Chondrocyte (in vitro differentiated cells): ENCODE results near the gene EIF5. TPM values are rescaled to one million over a fixed set of nuclear protein-coding genes. Genes with fewer than 3 reads are reported as not detected.
A peak's percentile ranks its signal among the peaks of the same experiment; 100 is the strongest.

ENCODE experiments used
- DNase-seq: peaks from one replicate; pipeline ENCODE4 v3.0.0; 2021; ENCODE audit warnings: mixed read lengths, low spot score
- H3K27ac Mint-ChIP-seq: one replicate; pipeline ENCODE4 v1.8.0; 2021; ENCODE audit warnings: mild to moderate bottlenecking, moderate library complexity, mixed read lengths; ENCODE audit not compliant: unreplicated experiment
- H3K27me3 Mint-ChIP-seq: 2 replicates; pipeline ENCODE4 v1.8.0; 2021; ENCODE audit warnings: low read depth, mixed read lengths
- H3K36me3 Mint-ChIP-seq: 2 replicates; pipeline ENCODE4 v1.8.0; 2021; ENCODE audit warnings: low read depth, mixed read lengths
- H3K4me1 Mint-ChIP-seq: 2 replicates; pipeline ENCODE4 v1.8.0; 2021; ENCODE audit warnings: low read depth, mild to moderate bottlenecking, mixed read lengths
- H3K4me3 Mint-ChIP-seq: one replicate; pipeline ENCODE4 v1.8.0; 2021; ENCODE audit warnings: mild to moderate bottlenecking, moderate library complexity, mixed read lengths; ENCODE audit not compliant: unreplicated experiment
- H3K9me3 Mint-ChIP-seq: 2 replicates; pipeline ENCODE4 v1.8.0; 2021; ENCODE audit warnings: low read depth, mixed read lengths
- CTCF ChIP-seq: fragments of 200-600 bp; sonication (generic); IDR thresholded peaks from 2 replicates; pipeline ENCODE4 v1.5.0; 2021; ENCODE audit warnings: antibody characterized with exemption, mild to moderate bottlenecking, moderate library complexity
- total RNA-seq: library from RNA; stranded (reverse); gene quantifications from 3 replicates; pipeline ENCODE4 v1.2.1, GENCODE V29; 2021

EIF5 gene
- total RNA-seq, 1 donor from 2014 or later = 212 TPM

- no peak for DNase-seq
- no peaks in the 10 kb centered on the region for H3K36me3 Mint-ChIP-seq
- no peak overlapping the region for H3K4me3 Mint-ChIP-seq
- H3K27me3 Mint-ChIP-seq = peaks cover 23% of the 10 kb centered on the region
- H3K9me3 Mint-ChIP-seq = no peaks in the 10 kb centered on the region
- H3K4me1 Mint-ChIP-seq = no peaks in the 10 kb centered on the region
- TF ChIP-seq CTCF = no peak
- no peak overlapping the region for H3K27ac Mint-ChIP-seq
Observed at GRCh38 chr14:103293465-103293864, 40.6 kb upstream of the EIF5 start.

GRCh38 chr14:103294091-103294490 is 39.9 kb upstream of the EIF5 start:
- H3K27me3 Mint-ChIP-seq = peaks cover 20% of the 10 kb centered on the region
- H3K4me1 Mint-ChIP-seq = no peaks in the 10 kb centered on the region
- no peak for DNase-seq
- TF ChIP-seq CTCF = no peak
- H3K4me3 Mint-ChIP-seq = no peak overlapping the region
- no peaks in the 10 kb centered on the region for H3K9me3 Mint-ChIP-seq
- no peaks in the 10 kb centered on the region for H3K36me3 Mint-ChIP-seq
- H3K27ac Mint-ChIP-seq = no peak overlapping the region

- Mint-ChIP-seq H3K27ac (no peak overlapping the region), H3K36me3 (no peaks in the 10 kb centered on the region), H3K9me3 (no peaks in the 10 kb centered on the region), H3K27me3 (peaks cover 19% of the 10 kb centered on the region), H3K4me3 (no peak overlapping the region), H3K4me1 (no peaks in the 10 kb centered on the region)
- TF ChIP-seq CTCF = no peak
- no peak for DNase-seq
Observed at GRCh38 chr14:103296007-103296406, 38.0 kb upstream of the EIF5 start.

- TF ChIP-seq CTCF = peak; percentile 15
- H3K9me3 Mint-ChIP-seq = no peaks in the 10 kb centered on the region
- H3K27ac Mint-ChIP-seq = no peak overlapping the region
- H3K27me3 Mint-ChIP-seq = peaks cover 13% of the 10 kb centered on the region
- no peak for DNase-seq
- H3K4me3 Mint-ChIP-seq = no peak overlapping the region
- H3K4me1 Mint-ChIP-seq = peaks cover under 1% of the 10 kb centered on the region
- H3K36me3 Mint-ChIP-seq = no peaks in the 10 kb centered on the region
Observed at GRCh38 chr14:103296987-103297386, 37.0 kb upstream of the EIF5 start.

- Mint-ChIP-seq H3K27me3 (peaks cover 9% of the 10 kb centered on the region), H3K4me3 (no peak overlapping the region), H3K4me1 (peaks cover 10% of the 10 kb centered on the region)
Observed at GRCh38 chr14:103298620-103299019, 35.4 kb upstream of the EIF5 start.

More at GRCh38 chr14:103298620-103299019, 35.4 kb upstream of the EIF5 start:
- TF ChIP-seq CTCF = peak; percentile 29
- Mint-ChIP-seq H3K9me3 (no peaks in the 10 kb centered on the region), H3K27ac (no peak overlapping the region), H3K36me3 (no peaks in the 10 kb centered on the region)
- DNase-seq = no peak
